Keratinocyte (primary cell): Measurements from ENCODE around the gene LARGE1. TPM values are rescaled to one million over a fixed set of nuclear protein-coding genes. Genes with fewer than 3 reads are reported as not detected.

Source experiments
- DNase-seq: peaks from one replicate; pipeline ENCODE4 v3.0.0-alpha.2; 2011; ENCODE audit warnings: low read depth, missing footprints, low spot score
- FAIRE-seq: peaks from 2 replicates; lab custom pipeline; 2011; peaks lifted over from hg19 to GRCh38; lab: Jason Lieb, UNC
- H2AFZ ChIP-seq: 2 replicates; pipeline ENCODE4 v1.6.0; 2012; ENCODE audit warnings: low read length, control low read depth, inconsistent platforms; ENCODE audit not compliant: control insufficient read depth
- H3K27ac ChIP-seq: 2 replicates; pipeline ENCODE4 v1.5.1; 2011; ENCODE audit warnings: low read length; ENCODE audit not compliant: control insufficient read depth, insufficient read depth
- H3K27me3 ChIP-seq: 3 replicates; pipeline ENCODE4 v1.6.0; 2011; ENCODE audit warnings: low read length; ENCODE audit not compliant: control insufficient read depth, insufficient read depth; ENCODE audit errors: extremely low read depth
- H3K36me3 ChIP-seq, 2 experiments: 2 replicates in 1 of 2; 3 replicates in 1 of 2; pipeline ENCODE4 v1.5.1; 2011; ENCODE audit warnings: low read length in 2 of 2, mild to moderate bottlenecking in 1 of 2; ENCODE audit not compliant: control insufficient read depth in 2 of 2, insufficient read depth in 2 of 2; ENCODE audit errors: extremely low read depth in 1 of 2
- H3K4me1 ChIP-seq: 3 replicates; pipeline ENCODE4 v1.5.1; 2011; ENCODE audit warnings: low read length; ENCODE audit not compliant: control insufficient read depth, insufficient read depth; ENCODE audit errors: extremely low read depth
- H3K4me2 ChIP-seq: 3 replicates; pipeline ENCODE4 v1.6.0; 2011; ENCODE audit warnings: low read depth, low read length; ENCODE audit not compliant: control insufficient read depth, insufficient read depth; ENCODE audit errors: extremely low read depth
- H3K4me3 ChIP-seq, 3 experiments: fragments of 200-600 bp in 1 of 3; sonication (generic) in 1 of 3; 2 replicates in 2 of 3; 3 replicates in 1 of 3; pipeline ENCODE4 v1.5.1; 2011 to 2016; ENCODE audit warnings: low read length in 3 of 3, mild to moderate bottlenecking in 3 of 3, control low read depth in 2 of 3, inconsistent platforms in 1 of 3, low read depth in 1 of 3, mixed read lengths in 1 of 3, mixed run types in 1 of 3, moderate library complexity in 1 of 3; ENCODE audit not compliant: control insufficient read depth in 2 of 3, insufficient read depth in 2 of 3; ENCODE audit errors: extremely low read depth in 1 of 3
- H3K79me2 ChIP-seq: 2 replicates; pipeline ENCODE4 v1.6.0; 2012; ENCODE audit warnings: low read length; ENCODE audit not compliant: control insufficient read depth, insufficient read depth
- H3K9ac ChIP-seq: 3 replicates; pipeline ENCODE4 v1.6.0; 2011; ENCODE audit warnings: low read length; ENCODE audit not compliant: control insufficient read depth, insufficient read depth; ENCODE audit errors: extremely low read depth
- H3K9me1 ChIP-seq: 3 replicates; pipeline ENCODE4 v1.6.0; 2011; ENCODE audit warnings: low read length; ENCODE audit not compliant: control insufficient read depth, insufficient read depth; ENCODE audit errors: extremely low read depth
- H3K9me3 ChIP-seq: 2 replicates; pipeline ENCODE4 v1.5.1; 2012; ENCODE audit warnings: low read depth, low read length; ENCODE audit not compliant: control insufficient read depth
- H4K20me1 ChIP-seq: 3 replicates; pipeline ENCODE4 v1.6.0; 2011; ENCODE audit warnings: low read length; ENCODE audit not compliant: control insufficient read depth, insufficient read depth; ENCODE audit errors: extremely low read depth
- CTCF ChIP-seq, 3 experiments: IDR thresholded peaks in 1 of 3; conservative IDR thresholded peaks in 1 of 3; optimal IDR thresholded peaks in 1 of 3; 2 replicates in 2 of 3; 3 replicates in 1 of 3; pipeline versions ENCODE3 to v1.5.1; 2011; ENCODE audit warnings: low read length in 3 of 3, mild to moderate bottlenecking in 3 of 3, moderate library complexity in 2 of 3, control low read depth in 1 of 3, inconsistent platforms in 1 of 3; ENCODE audit not compliant: insufficient read depth in 2 of 3; ENCODE audit errors: extremely low read depth in 1 of 3
- EZH2 ChIP-seq: IDR thresholded peaks from one replicate; pipeline ENCODE4 v1.6.1; 2012; ENCODE audit warnings: inconsistent platforms, mild to moderate bottlenecking, low read length, moderate library complexity
- dilution Hi-C: fragments of 300-500 bp; cut with MboI; formaldehyde crosslinking; loops from one replicate; pipeline ENCODE4 v1.7.0; 2020; ENCODE audit warnings: low sequenced_read_pairs; ENCODE audit not compliant: extremely low pct_ligation_motif_present
- polyA plus RNA-seq, 5 experiments: library from polyadenylated mRNA; depleted of rRNA in 3 of 5; stranded (reverse) in 3 of 5; stranded (forward) in 1 of 5; unstranded in 1 of 5; fragments of >200 nt; gene quantifications; 1 replicate in 1 of 5; 2 replicates in 3 of 5; 3 replicates in 1 of 5; pipeline versions ENCODE4 v1.2.1 to v1.2.3, GENCODE V29; 2011 to 2012; ENCODE audit warnings: missing spikeins in 2 of 5, low read depth in 1 of 5, low replicate concordance in 1 of 5

LARGE1 gene
- polyA plus RNA-seq, 1 donor (not counting 4 experiments of a cell fraction or from before 2014, with no cell fraction given): 4.5 TPM

DNA sequence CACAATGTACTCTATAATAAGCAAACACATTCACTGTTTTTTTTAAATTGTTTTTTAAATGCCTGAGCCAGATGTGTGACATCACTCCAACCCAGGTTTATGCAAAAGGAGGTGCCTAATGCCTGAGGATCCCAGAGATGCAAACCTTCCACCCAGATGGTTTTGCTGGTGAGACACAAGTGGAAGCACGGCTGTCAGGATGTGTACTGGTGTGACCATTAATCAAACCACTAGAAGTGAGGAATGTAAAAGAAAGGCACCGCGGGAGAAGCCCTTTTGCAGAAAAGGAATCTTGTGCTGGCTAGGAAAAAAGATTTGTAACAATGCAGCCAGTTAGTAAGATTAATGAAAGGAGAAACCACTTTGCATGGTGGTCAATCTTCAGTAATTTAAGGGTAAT is 407.4 kb downstream of the LARGE1 start:
- dilution Hi-C loops: no loop called here
- no peak for FAIRE-seq

GRCh38 chr22:33510429-33510904 is 409.8 kb downstream of the LARGE1 start:
- dilution Hi-C loops: no loop called here
- no peak for DNase-seq
- no peak for TF ChIP-seq CTCF (optimal IDR thresholded peaks at IDR 0.05 in 1 of 3, IDR thresholded peaks at IDR 0.05 in 1 of 3, conservative IDR thresholded peaks at IDR 0.05 in 1 of 3; ENCODE audit: extremely low read depth in 1 of 3, insufficient read depth in 2 of 3, low read length in 3 of 3)
- no peaks in the 10 kb centered on the region for H3K79me2 ChIP-seq
- H3K4me2 ChIP-seq: no peak overlapping the region
- no peak overlapping the region for H3K4me3 ChIP-seq
- no peaks in the 10 kb centered on the region for H4K20me1 ChIP-seq
- H2AFZ ChIP-seq: no peak overlapping the region
- H3K27me3 ChIP-seq: no peaks in the 10 kb centered on the region
- H3K27ac ChIP-seq: no peak overlapping the region
- H3K9ac ChIP-seq: no peak overlapping the region
- H3K9me3 ChIP-seq: no peaks in the 10 kb centered on the region
- H3K4me1 ChIP-seq: no peaks in the 10 kb centered on the region
- no peaks in the 10 kb centered on the region for H3K36me3 ChIP-seq
- H3K9me1 ChIP-seq: no peaks in the 10 kb centered on the region
- no peak for FAIRE-seq

More for the DNA sequence above, 407.4 kb downstream of the LARGE1 start:
- Histone ChIP-seq H3K79me2 (no peaks in the 10 kb centered on the region), H3K27me3 (no peaks in the 10 kb centered on the region), H3K36me3 (no peaks in the 10 kb centered on the region), H3K4me2 (no peak overlapping the region), H3K9me1 (no peaks in the 10 kb centered on the region), H3K9me3 (no peaks in the 10 kb centered on the region), H3K9ac (no peak overlapping the region), H2AFZ (no peak overlapping the region), H3K27ac (no peak overlapping the region), H3K4me3 (no peak overlapping the region), H3K4me1 (no peaks in the 10 kb centered on the region), H4K20me1 (no peaks in the 10 kb centered on the region)
- DNase-seq: no peak
- TF ChIP-seq EZH2 (no peak), CTCF (optimal IDR thresholded peaks at IDR 0.05 in 1 of 3, IDR thresholded peaks at IDR 0.05 in 1 of 3, conservative IDR thresholded peaks at IDR 0.05 in 1 of 3; ENCODE audit: extremely low read depth in 1 of 3, insufficient read depth in 2 of 3, low read length in 3 of 3) (no peak)
